ENCODE measurements around the gene KRT10.

KRT10 gene

DNA sequence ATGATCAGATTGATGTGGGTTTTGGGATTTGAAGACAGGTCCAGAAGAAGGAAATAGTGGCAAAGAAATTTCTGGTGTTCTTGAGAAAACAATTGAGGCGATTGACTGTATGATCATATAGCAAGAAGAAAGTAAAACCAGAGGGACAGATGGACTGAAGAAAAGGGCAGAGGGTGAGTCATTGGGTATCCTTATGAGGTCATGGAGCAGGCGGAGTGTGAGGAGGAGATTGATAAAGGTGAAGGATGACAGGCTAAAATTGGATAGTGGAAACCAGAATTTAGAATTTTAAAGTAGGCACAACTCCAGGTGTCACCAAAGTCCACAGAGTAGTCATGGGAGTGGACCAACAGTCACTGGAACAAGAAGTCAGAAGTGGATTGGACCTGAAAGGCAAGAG lies 21.3 kb downstream of the KRT10 start:
- Mint-ChIP-seq H3K4me1 (ENCODE audit: low read depth) (no peaks in the 10 kb centered on the region), H3K9me3 (no peaks in the 10 kb centered on the region), H3K4me3 (no peak overlapping the region), H3K27me3 (peaks cover 33% of the 10 kb centered on the region), H3K27ac (no peak overlapping the region), H3K36me3 (ENCODE audit: low read depth) (no peaks in the 10 kb centered on the region)

DNA sequence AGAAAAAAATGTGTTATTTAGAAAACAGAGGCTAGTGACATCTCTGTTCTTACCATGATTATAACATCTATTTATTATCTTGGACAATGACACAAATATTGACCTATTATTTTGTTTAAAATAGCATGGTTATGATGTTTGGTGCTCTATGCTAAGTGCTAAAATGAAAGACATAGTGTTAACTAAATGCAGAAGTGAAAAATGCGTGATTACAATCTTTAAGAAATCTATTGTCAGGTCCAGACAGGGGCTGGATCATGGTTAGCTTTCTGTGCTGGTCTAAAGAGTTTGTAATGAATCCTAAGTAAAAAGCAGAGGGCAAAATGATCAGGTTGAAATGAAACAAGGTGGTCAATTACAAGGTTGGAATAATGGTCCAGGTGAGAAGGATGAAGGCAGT lies 22.0 kb downstream of the KRT10 start:
- Mint-ChIP-seq H3K27ac (no peak overlapping the region), H3K9me3 (no peaks in the 10 kb centered on the region), H3K4me1 (ENCODE audit: low read depth) (no peaks in the 10 kb centered on the region), H3K4me3 (no peak overlapping the region), H3K27me3 (peaks cover 37% of the 10 kb centered on the region), H3K36me3 (ENCODE audit: low read depth) (no peaks in the 10 kb centered on the region)

DNA sequence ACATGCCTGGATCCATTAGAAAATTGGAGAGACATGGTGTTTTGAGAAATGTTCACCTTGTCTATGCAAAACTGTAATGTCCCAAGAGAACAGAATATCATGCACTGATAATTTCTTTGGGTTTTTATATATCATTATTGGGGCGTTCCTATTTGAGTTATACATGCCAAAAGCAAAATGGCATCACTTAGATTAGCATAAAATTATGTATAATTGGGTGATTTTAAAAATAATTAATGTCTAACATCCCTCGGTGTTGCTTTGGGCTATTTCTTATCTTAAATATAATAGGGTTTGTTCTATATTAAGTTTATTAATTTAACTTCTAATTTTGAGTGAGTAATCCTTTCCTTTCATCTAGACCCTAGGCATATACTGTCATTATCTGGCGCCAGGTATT lies 22.6 kb downstream of the KRT10 start, which contains the start of gene KRT28:
Gene KRT28 (minus strand): TSS at position 101 of the 400 bp plus-strand sequence. CDS start 66 bp downstream, at position 35.
- Mint-ChIP-seq H3K36me3 (ENCODE audit: low read depth) (no peaks in the 10 kb centered on the region), H3K9me3 (no peaks in the 10 kb centered on the region), H3K27ac (no peak within 1 kb of the TSS), H3K4me1 (ENCODE audit: low read depth) (no peaks in the 10 kb centered on the region), H3K4me3 (no peak within 1 kb of the TSS), H3K27me3 (peaks cover 32% of the 10 kb centered on the region)

DNA sequence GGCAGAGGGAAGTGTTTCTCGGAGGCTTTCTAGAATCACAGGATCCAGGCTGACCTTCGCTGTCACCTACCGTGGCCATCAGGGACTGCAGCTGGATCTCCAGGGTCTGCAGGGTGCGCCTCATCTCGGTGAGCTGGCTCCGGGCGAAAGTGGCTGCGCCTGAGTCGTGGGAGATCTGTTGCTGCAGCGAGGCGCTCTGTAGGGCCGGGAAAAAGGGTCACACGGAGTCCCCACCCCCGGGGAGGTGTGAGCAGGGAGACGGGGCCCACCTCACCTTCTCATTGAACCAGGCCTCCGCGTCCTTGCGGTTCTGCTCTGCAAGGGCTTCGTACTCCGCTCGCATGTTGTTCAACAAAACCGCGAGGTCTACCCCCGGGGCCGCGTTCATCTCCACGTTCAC lies 25.6 kb downstream of the KRT10 start:
- no peaks in the 10 kb centered on the region for H3K36me3 Mint-ChIP-seq (ENCODE audit: low read depth)
- no peaks in the 10 kb centered on the region for H3K9me3 Mint-ChIP-seq
- no peaks in the 10 kb centered on the region for H3K4me1 Mint-ChIP-seq (ENCODE audit: low read depth)
- H3K4me3 Mint-ChIP-seq = no peak overlapping the region
- peaks cover 37% of the 10 kb centered on the region for H3K27me3 Mint-ChIP-seq
- no peak overlapping the region for H3K27ac Mint-ChIP-seq

DNA sequence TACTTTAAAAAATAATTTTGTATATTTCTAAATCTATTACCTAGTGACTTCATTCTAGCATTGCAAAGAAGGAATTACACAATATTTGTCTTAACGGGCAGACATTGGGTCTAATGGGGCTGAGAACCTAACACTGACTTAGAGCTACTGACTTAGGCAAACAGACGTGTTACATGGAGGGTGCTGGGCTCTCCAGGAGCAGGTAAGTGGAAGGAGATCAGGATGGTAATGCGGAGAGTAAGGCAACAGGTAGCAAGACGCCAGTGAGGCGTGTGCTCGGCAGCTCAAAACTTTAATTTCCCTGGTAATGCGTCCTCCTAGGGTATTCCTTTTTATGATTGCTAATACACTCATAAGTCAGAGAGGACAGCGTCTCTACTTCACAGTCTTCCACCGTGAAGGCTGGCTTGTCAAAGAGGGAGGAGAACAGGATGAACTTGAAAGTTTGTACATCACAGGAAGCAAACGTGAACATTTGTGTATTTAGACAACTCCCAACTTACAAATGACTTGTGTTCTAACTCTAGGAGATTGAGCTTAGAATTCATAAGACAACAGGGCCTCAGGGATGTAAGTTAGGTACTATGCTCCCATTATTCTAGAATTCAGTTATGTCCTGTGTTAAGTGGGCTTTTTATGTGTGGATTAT lies 27.3 kb downstream of the KRT10 start:
- Mint-ChIP-seq H3K9me3 (no peaks in the 10 kb centered on the region), H3K4me1 (ENCODE audit: low read depth) (no peaks in the 10 kb centered on the region), H3K27me3 (peaks cover 37% of the 10 kb centered on the region), H3K36me3 (ENCODE audit: low read depth) (no peaks in the 10 kb centered on the region), H3K4me3 (no peak overlapping the region), H3K27ac (no peak overlapping the region)

DNA sequence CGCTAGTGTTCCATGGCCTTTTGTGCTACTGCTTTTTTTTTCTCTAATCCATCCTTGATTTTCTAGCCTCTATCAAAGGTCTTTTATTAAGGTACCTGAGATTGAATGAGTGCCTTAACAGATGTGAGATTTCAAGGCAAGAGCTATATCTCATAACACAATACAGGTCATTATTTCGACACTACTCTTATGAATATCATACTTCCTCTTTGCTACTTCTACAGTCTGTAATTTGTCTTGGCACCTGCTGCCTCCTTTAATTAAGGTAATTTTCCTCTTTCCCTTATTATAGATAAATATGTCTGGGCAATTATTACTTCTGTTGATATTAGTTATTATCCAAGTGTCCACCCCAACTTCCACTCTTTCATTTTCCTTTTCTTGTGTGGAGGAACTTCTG lies 27.9 kb downstream of the KRT10 start:
- Mint-ChIP-seq H3K4me1 (ENCODE audit: low read depth) (no peaks in the 10 kb centered on the region), H3K36me3 (ENCODE audit: low read depth) (no peaks in the 10 kb centered on the region), H3K9me3 (no peaks in the 10 kb centered on the region), H3K4me3 (no peak overlapping the region), H3K27me3 (peaks cover 35% of the 10 kb centered on the region), H3K27ac (no peak overlapping the region)

DNA sequence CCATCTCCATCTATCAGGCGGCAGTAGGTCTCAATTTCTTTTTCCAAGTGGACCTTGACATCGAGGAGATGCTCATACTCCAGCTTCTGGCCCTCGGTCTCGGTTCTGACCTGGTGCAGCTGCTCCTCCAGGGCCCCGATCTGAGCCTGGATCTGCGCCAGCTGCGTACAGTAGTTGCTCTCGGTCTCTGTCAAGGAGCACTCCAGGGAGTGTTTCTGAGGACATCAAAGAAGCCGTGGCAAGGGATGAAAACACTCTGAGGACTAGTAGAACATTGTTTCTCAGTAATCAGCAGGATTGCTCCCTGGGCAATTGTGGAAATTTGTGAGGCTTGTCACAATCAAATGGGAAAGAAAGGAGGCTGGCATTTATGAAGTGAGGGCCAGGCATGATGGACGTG lies 28.6 kb downstream of the KRT10 start:
- no peak overlapping the region for H3K27ac Mint-ChIP-seq
- no peaks in the 10 kb centered on the region for H3K36me3 Mint-ChIP-seq (ENCODE audit: low read depth)
- no peaks in the 10 kb centered on the region for H3K4me1 Mint-ChIP-seq (ENCODE audit: low read depth)
- no peak overlapping the region for H3K4me3 Mint-ChIP-seq
- no peaks in the 10 kb centered on the region for H3K9me3 Mint-ChIP-seq
- H3K27me3 Mint-ChIP-seq = peaks cover 31% of the 10 kb centered on the region

DNA sequence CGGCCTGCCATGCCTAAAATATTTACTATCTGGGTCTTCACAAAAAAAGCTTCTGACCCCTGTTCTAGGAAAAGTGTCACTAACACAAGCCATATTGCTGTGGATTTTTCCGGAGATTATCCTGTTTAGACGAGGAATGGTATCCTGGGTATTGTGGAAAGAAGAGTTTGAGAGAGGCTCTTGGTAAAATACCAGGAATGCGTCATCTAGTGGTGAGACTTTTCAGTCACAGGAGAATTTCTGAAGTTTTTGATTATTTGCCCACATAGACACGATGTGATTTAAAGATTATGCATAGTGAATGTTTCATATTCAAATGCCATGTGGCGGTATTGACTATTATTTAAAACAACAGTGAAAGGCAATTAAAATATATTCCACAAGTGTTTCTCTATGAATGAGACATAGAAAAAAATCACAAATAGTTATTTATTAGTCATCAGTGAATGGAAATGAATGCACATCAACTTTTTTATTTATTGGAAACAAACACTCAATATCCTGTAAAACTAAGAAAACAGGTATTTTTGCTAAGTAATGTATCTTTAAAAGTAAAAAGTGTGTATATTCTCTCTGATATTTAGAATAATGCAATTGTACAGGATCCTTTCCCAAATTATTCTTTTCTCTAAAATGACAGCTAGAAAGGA lies 30.5 kb downstream of the KRT10 start:
- no peak overlapping the region for H3K4me3 Mint-ChIP-seq
- no peak overlapping the region for H3K27ac Mint-ChIP-seq
- H3K9me3 Mint-ChIP-seq = no peaks in the 10 kb centered on the region
- H3K27me3 Mint-ChIP-seq = peaks cover 25% of the 10 kb centered on the region
- no peaks in the 10 kb centered on the region for H3K4me1 Mint-ChIP-seq (ENCODE audit: low read depth)
- no peaks in the 10 kb centered on the region for H3K36me3 Mint-ChIP-seq (ENCODE audit: low read depth)

DNA sequence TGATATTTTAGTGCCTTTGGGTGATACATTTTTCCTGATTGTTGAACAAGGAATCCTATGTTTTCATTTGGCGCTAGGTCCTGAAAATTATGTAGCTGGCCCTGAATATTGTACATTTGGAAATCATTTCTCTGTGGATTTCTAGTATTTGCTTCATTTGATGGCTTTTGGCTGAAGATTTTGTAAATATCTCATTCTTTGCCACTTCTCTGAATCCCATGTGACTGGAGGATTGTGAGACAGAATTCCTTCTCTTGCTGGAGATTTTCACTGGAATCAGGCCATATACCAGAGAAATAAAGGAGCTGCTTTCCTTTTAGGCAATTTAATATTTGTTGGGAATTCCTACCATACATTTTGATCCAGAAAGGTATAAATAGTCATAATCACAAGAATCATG lies 31.3 kb downstream of the KRT10 start:
- Mint-ChIP-seq H3K4me1 (ENCODE audit: low read depth) (no peaks in the 10 kb centered on the region), H3K4me3 (no peak overlapping the region), H3K27ac (no peak overlapping the region), H3K9me3 (no peaks in the 10 kb centered on the region), H3K36me3 (ENCODE audit: low read depth) (no peaks in the 10 kb centered on the region), H3K27me3 (peaks cover 19% of the 10 kb centered on the region)

DNA sequence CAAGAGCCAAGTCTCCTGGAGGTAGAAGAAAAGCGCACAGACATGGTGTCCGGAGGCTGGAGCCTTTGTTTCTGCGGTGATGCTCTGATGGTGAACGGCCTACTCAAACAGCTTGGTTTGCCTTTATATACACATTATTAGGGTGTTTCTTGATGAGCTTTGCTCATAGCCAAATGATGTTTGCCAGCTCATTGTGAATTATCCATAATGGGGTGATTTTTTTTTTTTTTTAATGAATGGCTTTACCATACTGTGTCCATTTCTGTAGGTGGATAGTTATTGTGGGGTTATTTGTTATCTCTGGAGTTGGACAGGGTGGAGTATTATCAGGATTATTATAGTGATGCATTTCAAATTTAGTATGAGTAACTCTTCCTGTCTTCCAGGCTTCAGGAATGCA lies 40.0 kb downstream of the KRT10 start, which contains the start of gene KRT27:
Gene KRT27 (minus strand): TSS at position 101 of the 400 bp plus-strand sequence. CDS start 57 bp downstream, at position 44.
- Mint-ChIP-seq H3K9me3 (no peaks in the 10 kb centered on the region), H3K27ac (no peak within 1 kb of the TSS), H3K27me3 (peaks cover 58% of the 10 kb centered on the region), H3K4me3 (no peak within 1 kb of the TSS), H3K4me1 (ENCODE audit: low read depth) (no peaks in the 10 kb centered on the region), H3K36me3 (ENCODE audit: low read depth) (no peaks in the 10 kb centered on the region)

DNA sequence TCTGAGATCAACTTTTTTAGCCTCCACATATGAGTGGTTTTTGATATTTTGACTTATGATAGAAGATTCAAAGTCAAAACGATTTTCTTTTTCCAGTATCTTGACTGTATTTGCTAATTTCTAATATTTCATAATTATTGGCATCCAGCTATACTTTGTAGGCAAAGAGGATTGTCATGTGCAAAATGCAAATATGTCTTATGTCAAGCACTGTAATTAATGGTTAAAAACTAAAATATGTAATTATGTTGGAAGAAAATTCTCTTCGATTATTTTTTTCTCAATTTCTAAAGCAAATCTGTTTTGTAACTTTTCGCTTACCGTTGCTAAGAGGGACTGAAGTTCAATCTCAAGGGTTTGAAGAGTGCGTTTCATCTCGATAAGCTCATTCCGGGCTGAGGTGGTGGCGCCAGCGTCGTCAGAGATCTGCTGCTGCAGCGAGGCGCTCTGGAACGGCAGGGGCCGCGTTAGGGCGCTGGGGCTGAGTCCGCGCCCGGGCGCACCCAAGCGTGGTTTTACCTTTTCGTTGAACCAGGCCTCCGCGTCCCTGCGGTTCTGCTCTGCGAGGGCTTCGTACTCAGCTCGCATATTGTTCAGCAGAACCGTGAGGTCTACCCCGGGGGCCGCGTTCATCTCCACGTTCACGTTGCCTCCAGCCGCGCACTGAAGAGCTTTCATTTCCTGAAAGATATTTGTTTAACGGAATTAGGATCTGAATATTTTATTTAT lies 43.1 kb downstream of the KRT10 start:
- H3K36me3 Mint-ChIP-seq (ENCODE audit: low read depth) = no peaks in the 10 kb centered on the region
- no peak overlapping the region for H3K27ac Mint-ChIP-seq
- H3K27me3 Mint-ChIP-seq = peaks cover 78% of the 10 kb centered on the region
- no peaks in the 10 kb centered on the region for H3K4me1 Mint-ChIP-seq (ENCODE audit: low read depth)
- H3K4me3 Mint-ChIP-seq = peak overlapping the region; percentile 31
- no peaks in the 10 kb centered on the region for H3K9me3 Mint-ChIP-seq

DNA sequence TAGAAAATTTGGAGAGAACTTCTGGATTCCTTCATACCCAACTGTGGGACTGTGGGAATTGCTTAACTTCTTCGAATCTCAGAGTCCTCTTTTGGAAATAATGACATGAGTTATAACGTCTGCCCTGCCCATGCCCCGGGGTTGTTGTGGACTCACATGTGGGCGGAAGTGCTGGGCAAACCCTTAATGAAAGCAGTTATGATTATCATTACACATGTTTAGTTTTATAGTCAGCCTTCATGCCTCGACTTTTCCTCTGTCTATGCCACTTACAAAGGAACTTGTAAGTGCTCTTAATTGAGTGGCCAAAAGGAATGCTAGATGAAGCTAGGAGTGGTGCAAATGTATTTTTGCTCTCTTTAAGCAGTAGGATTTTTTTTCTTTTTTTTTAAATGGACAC lies 44.0 kb downstream of the KRT10 start:
- Mint-ChIP-seq H3K4me1 (ENCODE audit: low read depth) (no peaks in the 10 kb centered on the region), H3K4me3 (no peak overlapping the region), H3K27me3 (peaks cover 78% of the 10 kb centered on the region), H3K9me3 (no peaks in the 10 kb centered on the region), H3K27ac (no peak overlapping the region), H3K36me3 (ENCODE audit: low read depth) (no peaks in the 10 kb centered on the region)

DNA sequence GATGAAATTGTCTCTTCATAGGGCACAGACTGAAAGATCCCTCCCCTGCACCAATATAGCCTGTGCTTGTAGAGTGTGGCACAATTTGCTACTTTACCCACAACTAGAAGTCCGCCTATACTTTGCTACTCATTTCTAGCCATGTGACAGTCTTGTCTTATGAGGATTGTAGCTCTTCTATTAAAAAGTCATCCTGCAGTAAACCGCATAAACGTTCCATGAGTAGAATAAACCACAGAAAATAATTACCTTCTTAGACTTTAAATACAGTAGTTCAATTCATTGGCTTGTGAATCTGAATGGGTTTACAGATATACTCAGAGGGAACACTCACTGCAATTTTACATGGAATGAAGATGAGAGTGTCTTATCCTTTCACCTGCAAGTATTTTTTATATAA lies 44.4 kb downstream of the KRT10 start:
- Mint-ChIP-seq H3K36me3 (ENCODE audit: low read depth) (no peaks in the 10 kb centered on the region), H3K4me3 (no peak overlapping the region), H3K27me3 (peaks cover 73% of the 10 kb centered on the region), H3K4me1 (ENCODE audit: low read depth) (no peaks in the 10 kb centered on the region), H3K9me3 (no peaks in the 10 kb centered on the region), H3K27ac (no peak overlapping the region)

DNA sequence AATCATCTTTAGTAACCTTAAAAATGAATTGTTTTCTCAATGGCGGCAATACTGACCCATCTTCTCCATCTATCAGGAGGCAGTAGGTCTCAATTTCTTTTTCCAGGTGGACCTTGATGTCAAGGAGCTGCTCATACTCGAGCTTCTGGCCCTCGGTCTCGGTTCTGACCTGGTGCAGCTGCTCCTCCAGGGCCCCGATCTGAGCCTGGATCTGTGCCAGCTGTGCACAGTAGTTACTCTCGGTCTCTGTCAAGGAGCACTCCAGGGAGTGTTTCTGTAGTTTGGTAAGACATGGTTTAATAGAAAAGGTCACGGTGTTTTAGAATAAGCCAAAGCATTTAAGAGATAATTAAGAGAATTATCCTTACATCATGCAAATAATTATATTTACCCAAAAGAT lies 45.0 kb downstream of the KRT10 start:
- Mint-ChIP-seq H3K4me3 (no peak overlapping the region), H3K9me3 (no peaks in the 10 kb centered on the region), H3K4me1 (ENCODE audit: low read depth) (no peaks in the 10 kb centered on the region), H3K27ac (no peak overlapping the region), H3K27me3 (peaks cover 70% of the 10 kb centered on the region), H3K36me3 (ENCODE audit: low read depth) (no peaks in the 10 kb centered on the region)

DNA sequence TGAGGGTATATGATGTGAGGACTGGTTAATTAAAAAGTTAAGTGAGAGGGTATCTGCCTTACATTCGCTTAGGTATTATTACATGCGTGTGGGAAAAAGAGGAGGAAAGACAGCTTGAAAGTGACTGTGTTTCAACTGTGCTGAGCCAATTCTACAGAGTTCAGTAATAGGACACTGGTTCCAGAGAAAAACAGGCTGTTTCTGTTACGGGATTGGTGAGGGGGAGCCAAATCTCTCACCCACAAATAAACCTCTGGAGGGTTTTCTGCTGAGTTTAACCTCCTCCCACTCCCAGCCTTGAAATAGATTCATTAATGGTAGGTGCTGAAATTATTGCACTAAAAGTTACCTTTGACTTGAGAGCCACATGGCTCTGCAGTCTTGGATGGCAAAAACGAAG lies 46.5 kb downstream of the KRT10 start:
- H3K36me3 Mint-ChIP-seq (ENCODE audit: low read depth) = no peaks in the 10 kb centered on the region
- H3K27me3 Mint-ChIP-seq = peaks cover 70% of the 10 kb centered on the region
- H3K27ac Mint-ChIP-seq = no peak overlapping the region
- no peaks in the 10 kb centered on the region for H3K4me1 Mint-ChIP-seq (ENCODE audit: low read depth)
- H3K9me3 Mint-ChIP-seq = no peaks in the 10 kb centered on the region
- H3K4me3 Mint-ChIP-seq = no peak overlapping the region

Measured in stimulated activated naive CD8-positive, alpha-beta T cell treated with anti-CD3 and anti-CD28 coated beads, Interleukin-15, Interleukin-2, amounts not matched to agents 100 ng/mL and 50 ng/mL, for 24 hours (primary cell).